ENCODE results near the gene MEF2A.
"Not testable (repeated sequence)": the region's sequence is repeated elsewhere in the genome, so short reads cannot be mapped to it uniquely, and the experiment has no call there.

DNA sequence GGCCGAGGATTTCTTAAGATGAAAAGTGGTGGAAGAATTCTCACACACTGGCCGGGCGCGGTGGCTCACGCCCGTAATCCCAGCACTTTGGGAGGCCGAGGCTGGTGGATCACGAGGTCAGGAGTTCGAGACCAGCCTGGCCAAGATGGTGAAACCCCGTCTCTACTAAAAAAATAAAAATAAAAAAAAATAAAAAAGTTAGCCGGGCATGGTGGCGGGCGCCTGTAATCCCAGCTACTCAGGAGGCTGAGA lies 168.2 kb downstream of the MEF2A start:
- TF ChIP-seq POLR2A (IDR thresholded peaks at IDR 0.05): not testable (repeated sequence)
- TF ChIP-seq, protein P1, sequence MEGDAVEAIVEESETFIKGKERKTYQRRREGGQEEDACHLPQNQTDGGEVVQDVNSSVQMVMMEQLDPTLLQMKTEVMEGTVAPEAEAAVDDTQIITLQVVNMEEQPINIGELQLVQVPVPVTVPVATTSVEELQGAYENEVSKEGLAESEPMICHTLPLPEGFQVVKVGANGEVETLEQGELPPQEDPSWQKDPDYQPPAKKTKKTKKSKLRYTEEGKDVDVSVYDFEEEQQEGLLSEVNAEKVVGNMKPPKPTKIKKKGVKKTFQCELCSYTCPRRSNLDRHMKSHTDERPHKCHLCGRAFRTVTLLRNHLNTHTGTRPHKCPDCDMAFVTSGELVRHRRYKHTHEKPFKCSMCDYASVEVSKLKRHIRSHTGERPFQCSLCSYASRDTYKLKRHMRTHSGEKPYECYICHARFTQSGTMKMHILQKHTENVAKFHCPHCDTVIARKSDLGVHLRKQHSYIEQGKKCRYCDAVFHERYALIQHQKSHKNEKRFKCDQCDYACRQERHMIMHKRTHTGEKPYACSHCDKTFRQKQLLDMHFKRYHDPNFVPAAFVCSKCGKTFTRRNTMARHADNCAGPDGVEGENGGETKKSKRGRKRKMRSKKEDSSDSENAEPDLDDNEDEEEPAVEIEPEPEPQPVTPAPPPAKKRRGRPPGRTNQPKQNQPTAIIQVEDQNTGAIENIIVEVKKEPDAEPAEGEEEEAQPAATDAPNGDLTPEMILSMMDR (IDR thresholded peaks at IDR 0.05): not testable (repeated sequence)

Data from thyroid gland (tissue), 4 donors.